NCI-H146 (cell line): ENCODE measurements around the gene LIF.
"Not testable (repeated sequence)": the region's sequence is repeated elsewhere in the genome, so short reads cannot be mapped to it uniquely, and the experiment has no call there.

Experiments
- DNase-seq: peaks from one replicate; lab custom pipeline; 2025; lab: John Stamatoyannopoulos, UW

LIF gene

DNA sequence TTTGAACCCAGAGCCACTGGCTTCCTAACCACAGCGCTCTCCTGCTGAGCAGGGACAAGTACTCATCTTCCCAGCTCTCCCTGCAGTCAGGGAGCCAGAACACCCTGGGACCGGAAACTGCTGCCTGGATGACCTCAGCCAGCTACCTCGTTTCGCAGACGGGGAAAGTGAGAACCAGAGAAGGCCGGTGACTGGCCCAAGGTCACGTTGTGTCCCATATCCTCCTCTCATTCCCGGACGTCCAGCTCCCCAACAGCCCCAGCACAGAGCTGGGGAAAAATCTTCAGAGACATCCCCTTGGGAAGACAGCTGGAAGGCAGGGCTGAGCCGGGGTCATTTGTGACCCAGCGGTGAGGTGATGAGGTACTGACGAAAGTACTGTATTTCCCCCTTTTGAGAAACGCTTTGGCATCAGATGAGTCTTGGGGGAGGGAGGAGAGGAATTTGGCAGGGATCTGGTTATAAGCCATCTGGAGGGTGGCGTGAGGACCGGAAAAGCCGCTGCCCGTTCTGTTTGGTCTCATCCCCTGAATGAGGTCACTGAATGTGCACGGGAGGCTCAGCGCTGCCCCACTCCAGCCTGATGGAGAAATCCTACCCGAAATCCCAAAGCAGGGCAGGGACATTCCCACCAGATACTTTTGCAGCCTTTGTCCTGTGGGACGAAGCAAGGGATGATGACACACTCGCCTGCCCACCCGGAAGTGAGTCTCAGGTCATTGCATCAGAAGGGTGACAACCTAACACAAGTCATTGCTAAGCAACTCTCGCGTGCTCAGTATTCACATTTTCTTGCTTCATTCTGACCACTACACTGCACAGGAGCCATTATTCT, 41.1 kb downstream of the LIF start:
- DNase-seq = no peak

DNA sequence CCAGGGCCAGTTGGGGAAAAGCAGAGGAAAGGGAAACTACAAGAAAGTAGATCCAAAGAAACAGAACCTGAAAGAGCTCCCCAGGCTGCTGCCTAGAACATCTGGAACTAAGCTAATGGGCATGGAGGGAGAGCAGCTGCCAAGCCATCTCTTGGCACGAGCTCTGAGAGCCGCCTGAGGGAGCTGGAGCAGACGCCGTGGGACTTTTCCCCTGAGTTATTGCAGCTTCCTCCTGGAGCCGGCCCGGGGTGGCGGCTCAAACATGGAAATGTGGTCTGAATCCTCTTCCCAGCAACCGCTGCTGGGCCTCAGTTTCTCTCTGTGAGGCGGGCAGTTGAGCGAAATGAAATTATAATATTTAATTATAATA, 41.8 kb downstream of the LIF start:
- DNase-seq = no peak

DNA sequence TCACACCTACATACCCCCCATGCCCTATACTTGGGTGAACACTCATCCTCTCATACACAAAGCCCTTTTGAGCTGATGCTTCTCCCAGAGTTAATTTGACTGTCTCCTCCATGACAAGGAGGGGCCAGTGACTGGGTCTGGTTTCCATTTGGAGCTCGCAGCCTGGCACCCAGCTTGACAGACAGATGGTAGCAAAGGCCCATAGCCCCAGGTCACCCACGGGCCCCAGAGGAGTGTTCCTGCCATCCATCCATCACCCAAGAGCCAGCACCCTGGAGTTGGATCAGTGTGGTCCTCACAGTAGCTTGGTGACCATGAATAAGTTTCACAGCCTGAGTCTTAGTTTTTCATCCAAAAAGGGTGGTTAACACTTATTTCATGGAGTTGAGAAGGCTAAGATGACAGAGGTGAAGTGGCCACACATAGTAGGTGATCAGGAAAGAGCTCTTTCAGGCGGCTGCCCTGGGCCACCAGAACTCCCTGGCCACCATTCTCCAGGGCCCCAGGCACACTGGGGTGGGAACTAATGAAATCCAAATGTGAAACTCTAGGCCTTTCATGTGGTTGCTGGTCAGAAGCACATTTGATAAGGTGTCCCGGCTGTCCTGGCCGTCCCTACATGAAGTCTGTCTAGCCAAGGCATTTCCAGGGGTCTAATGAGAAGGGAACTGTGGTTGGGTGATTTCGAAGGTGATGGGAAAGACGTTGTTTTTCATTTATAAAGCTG, 42.4 kb downstream of the LIF start:
- no peak for DNase-seq

DNA sequence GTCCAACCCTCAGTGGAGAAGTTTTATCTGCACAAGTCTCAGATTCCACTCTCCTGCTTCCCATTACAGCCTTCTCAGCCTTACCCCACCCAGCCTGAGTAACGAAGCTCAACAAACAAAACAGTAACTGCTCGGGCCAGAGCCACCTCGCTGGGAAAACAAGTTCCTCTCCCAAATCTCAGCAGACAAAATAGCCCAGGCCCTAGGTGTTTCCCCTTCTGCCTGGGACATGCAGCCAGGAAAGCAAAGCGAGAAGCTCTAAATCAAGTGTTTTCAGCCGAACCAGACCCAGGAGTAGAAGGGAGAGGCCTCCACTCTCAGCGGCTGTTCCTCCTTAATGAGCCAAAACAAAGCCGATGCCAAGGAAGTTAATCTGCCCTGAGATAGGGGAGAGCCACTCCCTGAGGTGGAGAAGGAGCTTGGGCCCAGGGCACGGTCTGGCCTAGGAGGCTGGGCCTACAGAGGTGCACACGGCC, 44.0 kb downstream of the LIF start:
- DNase-seq = no peak

DNA sequence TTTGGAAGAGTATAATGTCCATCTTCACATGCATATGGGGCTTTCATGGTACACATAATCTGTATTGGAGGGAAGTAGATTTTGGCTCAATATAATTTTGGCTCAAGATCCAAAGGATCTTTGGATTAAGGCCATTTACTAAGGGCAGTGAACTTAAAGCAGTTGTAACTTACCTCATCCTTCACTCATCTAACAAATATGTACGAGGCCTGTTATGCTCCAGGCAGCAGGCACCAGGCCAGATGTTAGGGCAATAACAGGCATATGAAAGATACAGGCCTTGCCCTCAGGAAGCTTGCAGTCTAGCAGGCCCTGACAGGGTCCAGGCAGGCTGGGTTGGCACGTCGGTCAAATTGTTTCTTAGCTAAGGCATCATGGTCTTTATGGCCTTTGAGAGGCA, 44.6 kb downstream of the LIF start:
- DNase-seq = no peak

DNA sequence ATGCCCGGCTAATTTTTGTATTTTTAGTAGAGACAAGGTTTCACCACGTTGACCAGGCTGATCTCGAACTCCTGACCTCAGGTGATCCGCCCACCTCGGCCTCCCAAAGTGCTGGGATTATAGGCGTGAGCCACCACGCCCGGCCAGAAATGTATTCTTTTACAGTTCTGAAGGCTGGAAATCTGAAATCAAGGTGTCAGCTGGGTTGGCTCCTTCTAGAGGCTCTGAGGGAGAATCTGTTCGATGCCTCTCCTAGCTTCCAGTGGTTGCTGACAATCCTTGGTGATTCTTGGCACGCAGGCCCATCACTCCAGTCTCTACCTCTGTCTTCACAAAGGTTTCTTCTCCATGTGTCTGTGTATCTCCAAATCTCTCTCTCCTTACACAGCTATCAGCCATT, 45.7 kb downstream of the LIF start:
- not testable (repeated sequence) for DNase-seq

DNA sequence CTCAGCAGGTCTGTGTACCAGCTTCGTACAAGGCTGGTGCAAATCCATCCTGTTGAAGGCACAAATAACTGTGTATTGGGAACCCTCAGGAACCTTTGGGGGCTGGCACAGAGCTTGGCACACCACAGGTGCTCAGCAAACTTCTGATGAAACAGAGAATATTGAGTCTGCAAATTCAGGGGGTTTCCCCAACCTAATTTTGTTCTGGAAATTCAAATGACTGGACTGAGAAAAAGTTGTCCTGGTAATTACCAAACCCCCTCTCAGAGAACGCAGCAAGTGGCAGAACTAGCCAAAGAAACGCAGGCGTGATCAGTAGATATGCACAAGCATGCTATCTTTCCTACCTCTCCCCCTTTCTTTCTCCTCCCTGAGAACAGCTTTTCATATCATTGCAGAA, 47.6 kb downstream of the LIF start:
- DNase-seq = no peak

DNA sequence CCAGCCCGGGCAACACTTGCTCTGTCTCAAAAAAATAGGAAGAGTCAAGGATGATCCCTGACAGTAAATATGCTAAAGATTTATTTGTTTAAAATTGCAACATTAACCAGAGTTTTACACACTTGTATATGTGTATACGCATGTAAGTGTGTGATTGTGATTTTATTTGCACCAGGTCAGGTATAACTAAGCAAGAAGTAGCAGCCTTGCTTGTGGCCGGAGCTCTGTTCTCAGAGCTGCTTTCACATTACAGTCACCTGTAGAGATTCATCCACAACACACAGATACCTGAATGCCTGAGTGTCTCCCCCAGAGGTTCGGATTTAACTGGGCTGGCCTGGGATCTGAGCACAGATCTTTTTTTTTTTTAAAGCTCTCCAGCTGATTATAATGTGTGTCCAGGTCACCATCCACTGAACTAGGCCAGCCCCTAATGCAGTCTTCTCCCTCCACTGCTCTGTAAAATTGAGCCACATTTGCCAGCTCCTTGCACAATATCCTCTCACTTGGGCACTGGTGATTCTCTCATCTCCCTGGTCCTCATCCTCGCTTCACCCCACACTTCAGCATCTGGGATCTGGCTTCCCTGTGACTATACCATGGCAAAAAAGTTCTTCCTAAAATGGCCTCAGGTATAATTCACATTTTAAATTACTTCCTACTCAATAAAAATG, 48.3 kb downstream of the LIF start:
- no peak for DNase-seq

DNA sequence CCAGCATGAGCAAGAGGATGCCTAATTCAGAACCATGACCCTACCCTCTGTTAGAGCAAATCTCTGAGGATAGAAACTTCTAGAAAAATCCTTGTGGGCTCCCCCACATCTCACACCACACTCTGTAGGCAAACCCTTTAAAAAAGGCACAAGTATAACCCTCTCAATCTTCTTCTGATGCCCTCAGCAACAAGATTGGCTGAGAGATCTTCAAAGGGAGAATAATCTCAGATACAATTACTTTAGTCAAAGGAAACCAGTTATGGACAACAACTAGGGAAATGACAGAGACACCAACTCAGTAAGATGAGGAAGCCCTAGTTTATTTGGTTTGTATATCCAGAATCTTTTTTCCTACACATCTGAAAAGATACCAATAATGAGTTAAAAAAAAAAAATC, 49.2 kb downstream of the LIF start:
- no peak for DNase-seq

DNA sequence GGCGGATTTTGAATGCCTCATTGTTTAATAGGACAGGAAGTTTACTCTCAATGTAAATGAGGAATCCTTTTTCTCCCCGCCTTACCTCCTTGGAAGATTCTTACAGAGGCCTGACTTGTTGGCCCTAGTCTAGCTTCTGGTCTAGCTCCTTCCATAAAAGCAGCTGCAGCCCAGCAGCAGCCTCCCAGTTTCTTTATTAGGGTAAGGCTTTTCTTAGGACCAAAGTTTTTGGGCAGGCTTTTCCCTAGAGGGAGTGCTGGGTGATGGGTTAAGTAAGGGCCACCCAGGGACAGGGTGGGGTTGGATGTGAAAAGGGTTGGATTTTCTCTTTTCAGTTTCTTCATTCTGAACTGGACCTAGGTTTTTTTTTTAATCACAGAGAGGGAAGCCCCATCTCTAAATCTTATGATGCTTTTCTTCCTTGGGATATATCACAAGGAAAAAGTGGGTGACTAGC, 49.7 kb downstream of the LIF start:
- no peak for DNase-seq

DNA sequence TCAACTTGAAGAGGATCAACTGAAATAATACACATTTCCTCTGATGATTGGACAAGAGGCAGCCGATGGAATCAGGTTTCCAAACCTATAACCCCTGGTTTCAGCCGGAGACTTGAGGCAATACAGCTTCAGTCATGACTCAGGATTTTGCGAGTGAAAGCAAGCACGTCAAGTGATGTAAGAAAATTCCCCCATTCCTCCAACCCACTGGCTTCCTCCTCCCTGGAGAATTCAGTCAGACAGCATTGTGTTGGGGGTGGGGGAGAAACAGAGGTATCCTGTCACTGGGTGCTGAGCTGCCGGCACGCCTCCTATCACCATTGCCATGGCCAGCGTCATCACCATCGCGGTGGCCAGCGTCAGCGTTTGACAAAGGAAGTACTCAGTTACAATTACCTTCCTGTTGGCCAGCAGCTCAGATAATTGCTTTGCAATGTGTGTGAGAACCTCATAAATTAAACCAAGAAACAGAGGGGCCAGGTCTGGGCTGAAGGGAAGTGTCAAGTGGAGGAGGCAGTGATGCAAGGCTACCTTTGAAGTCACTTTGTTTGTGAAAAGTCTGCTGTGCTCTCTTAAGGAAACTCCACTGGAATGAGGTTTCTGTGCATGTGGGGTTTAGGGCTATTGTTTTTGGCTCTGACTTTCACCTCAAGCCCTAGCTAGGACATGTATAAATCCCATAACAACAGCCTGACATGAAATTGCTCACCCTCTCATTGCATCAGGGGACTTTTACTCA, 50.2 kb downstream of the LIF start:
- peak; percentile 54 for DNase-seq

DNA sequence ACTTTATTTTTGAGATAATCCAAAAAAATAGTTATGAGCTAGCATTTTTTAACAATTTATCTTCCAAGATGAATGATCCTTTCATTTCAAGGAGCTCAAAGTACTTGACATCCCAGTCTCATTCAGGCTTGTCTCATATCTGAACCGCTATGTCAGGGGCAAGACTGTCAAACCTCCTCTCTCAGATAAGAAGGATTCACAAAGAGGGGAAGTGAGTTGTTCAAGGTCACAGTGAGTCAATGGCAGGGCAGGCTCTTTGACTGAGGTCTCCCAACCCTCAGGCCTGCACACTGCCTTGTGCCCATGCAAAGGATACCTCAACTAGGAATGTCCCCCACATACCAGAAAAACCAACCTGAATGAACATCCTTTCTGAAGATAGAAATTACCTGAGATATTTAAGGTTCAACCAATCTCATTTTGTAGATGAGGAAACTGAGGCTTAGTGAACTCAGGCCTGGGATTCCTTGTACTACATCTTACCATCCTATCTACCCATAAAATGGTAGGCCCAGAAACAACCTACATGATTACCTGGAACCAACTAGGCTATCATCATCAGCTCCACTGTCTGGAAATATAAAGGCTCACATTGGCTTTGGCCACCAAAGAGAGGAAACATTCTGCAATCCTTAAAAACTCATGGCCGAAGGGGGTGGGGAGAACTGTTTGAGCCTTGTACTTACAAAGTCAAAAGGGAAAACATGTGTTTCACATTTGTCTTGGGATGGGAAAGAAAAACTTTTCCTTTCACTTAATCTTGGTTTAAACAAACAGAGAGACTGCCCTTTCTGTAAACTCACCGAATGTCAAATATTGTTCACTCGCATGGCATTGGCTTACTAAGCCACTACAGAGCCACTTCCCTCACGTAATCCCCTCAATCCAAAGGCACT, 51.1 kb downstream of the LIF start:
- DNase-seq = no peak

DNA sequence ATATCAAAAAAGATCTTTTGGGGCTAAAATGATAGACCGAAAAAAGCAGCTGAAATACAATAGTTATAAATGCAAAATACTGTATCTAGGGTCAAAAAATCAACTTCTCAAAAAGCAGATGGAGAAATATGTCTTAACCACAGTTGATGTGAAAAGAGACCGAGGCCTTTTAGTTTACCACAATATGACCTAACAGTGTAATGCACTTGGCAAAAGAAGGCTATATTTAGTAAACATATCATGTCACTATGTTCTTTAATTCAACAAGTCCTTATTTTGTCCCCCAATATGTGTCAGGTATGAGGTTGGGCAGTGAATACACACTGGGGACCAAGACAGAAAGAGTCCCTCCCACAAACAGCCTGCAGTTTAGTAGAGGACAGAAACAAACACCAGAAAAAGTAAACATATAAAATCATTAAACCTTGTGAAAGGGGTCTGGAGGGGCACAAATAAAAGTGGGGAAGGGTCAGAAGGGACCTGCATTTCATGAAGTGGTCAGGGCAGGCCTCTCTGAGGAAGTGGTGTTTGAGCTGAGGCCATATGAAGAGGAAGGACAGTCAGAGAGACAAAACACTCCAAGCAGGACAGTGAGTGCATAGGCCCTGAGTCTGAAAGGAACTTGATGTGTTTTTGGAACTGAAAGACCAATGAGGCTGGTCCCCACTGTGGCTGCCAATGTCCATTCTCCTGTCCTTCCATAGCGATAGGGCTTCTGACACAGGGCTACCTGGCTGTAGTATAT, 53.4 kb downstream of the LIF start:
- DNase-seq = no peak

DNA sequence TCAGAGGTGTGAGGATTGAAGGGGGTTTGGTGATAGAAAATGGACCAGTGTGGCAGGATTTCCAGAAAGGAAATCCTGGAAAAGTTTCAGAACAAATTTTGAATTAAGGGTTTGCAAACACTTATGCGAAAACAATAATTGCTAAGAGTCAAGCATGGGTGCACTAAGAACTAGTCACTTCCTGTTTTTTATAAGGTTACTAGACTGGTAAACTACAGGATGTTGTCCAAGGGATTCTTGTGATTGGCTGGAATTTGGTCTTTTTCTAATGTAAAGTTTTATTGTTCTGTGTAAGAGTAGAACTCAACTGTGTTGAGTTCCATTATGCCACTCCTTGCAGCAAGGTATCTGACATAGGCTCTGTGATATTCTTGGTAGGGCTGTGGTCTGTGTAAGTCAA, 54.1 kb downstream of the LIF start:
- no peak for DNase-seq

DNA sequence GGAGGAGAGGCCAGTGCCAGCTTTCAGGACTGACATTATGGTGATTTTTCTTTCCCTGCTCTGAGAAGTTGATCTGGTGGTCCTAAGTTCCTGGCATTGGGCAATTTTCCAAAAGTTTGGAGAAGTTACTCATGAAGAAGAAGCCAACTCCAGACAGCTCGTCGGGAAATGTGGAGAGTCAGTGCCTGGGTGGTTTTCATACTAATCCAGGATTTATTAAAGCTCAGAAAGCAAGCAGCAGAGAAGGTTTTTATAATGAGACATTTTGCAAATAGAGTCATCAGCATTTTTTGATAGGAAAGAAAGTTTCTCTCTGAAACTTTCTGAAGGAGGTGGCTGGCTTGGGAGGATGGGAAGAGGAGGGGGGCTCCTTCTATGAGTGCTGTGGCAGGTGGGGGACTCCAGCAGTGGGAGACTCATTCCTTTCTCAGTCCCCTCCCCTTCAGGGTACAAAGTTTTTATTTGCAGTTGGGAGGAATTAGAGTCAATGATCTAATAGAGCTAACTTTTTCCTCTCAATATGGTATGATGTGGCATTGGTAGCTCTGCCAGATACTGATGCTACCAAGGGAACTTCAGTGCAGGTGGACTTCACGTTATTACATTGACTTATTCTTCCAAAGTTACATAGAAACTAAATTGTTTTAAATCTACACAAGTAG, 55.4 kb downstream of the LIF start:
- no peak for DNase-seq

DNA sequence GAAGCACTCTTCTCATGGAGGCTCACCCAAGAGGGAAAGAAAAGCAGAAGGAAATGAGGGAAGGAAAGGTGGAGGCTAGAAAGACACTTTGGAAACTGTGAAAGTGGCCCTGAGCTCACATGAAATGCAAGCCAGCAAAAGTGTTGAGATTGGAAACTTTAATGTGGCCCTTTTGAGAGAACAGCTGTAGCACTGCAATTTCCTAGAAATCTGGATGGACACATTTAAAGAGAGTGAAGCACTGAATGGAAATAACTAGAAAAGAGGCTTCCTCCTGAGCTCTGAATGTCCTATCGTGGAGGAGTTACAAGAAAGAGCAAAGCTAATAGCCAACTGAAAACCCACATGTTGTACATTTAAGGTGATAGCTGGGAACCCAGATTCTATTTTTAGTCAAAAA, 56.0 kb downstream of the LIF start:
- no peak for DNase-seq
